Measurements from ENCODE around the gene HAUS2. TPM values are rescaled to one million over a fixed set of nuclear protein-coding genes. Genes with fewer than 3 reads are reported as not detected.

HAUS2 gene
- total and polyA plus RNA-seq, 5 donors from 2014 or later = 21.0 to 33.1 (median 24.8) TPM

Other genes starting within 250 kb of the HAUS2 start
- gene CAPN3, start 189.3 kb upstream of the HAUS2 start, total RNA-seq = 15.6 TPM
- under 1 TPM in 1 of 4 donors, not detected in 3; 0.21 TPM for gene CAPN3, start 189.3 kb upstream of the HAUS2 start, polyA plus RNA-seq
- gene ZNF106, start 57.7 kb upstream of the HAUS2 start, total RNA-seq = 47.5 TPM
- 10 to 100 TPM; 31.0 to 36.5 (median 34.6) TPM for gene ZNF106, start 57.7 kb upstream of the HAUS2 start, polyA plus RNA-seq
- gene SNAP23, start 53.2 kb upstream of the HAUS2 start, total RNA-seq = 54.0 TPM
- 10 to 100 TPM; 67.2 to 86.5 (median 75.8) TPM for gene SNAP23, start 53.2 kb upstream of the HAUS2 start, polyA plus RNA-seq
- gene LRRC57, start within 50 bp of the HAUS2 start, total RNA-seq = 36.0 TPM
- gene LRRC57, start within 50 bp of the HAUS2 start, polyA plus RNA-seq = 10 to 100 TPM in 1 of 4 donors, 1 to 10 TPM in 3; 5.8 to 11.6 (median 7.3) TPM
- gene STARD9, start 26.8 kb downstream of the HAUS2 start, total RNA-seq = 9.8 TPM
- under 1 TPM; 0.07 to 0.24 (median 0.14) TPM for gene STARD9, start 26.8 kb downstream of the HAUS2 start, polyA plus RNA-seq
- gene CDAN1, start 188.3 kb downstream of the HAUS2 start, total RNA-seq = 26.9 TPM
- 1 to 10 TPM; 6.5 to 7.3 (median 6.8) TPM for gene CDAN1, start 188.3 kb downstream of the HAUS2 start, polyA plus RNA-seq

Measured in CD4-positive, CD25-positive, alpha-beta regulatory T cell (primary cell).